ENCODE results near the gene SCART1.

The SCART1 gene

DNA sequence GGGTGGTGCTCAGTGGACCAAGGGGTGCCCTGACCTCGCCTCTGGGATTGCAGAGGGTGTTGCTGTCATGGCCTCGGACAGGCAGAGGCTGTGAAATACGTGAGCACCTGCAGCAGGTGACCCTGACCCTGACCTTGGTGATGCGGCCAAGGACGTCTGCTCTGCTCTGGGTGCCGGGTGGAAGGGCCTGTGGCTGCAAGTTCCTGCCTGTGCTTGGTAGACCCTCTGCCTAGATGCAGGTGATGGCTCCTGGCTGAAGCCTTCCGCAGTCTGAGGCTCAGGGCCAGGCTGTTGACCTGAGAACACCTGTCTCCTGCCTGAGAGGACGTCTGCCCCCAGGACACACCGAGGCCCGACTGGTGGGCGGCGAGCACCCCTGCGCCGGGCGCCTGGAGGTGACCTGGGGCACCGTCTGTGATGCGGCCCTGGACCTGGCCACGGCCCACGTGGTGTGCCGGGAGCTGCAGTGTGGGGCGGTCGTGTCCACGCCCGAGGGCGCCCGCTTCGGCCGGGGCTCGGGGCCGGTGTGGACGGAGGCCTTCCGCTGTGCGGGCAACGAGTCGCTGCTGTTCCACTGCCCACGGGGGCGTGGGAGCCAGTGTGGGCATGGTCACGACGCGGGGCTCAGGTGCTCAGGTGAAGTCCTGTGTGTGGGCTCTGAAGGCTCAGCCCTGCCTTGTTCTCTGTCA, 4.4 kb downstream of the SCART1 start:
- H3K36me3 Mint-ChIP-seq (ENCODE audit: low read depth): peaks cover 11% of the 10 kb centered on the region
- H3K4me3 Mint-ChIP-seq: no peak overlapping the region
- no peak overlapping the region for H3K27ac Mint-ChIP-seq
- no peaks in the 10 kb centered on the region for H3K4me1 Mint-ChIP-seq
- TF ChIP-seq, protein P1, sequence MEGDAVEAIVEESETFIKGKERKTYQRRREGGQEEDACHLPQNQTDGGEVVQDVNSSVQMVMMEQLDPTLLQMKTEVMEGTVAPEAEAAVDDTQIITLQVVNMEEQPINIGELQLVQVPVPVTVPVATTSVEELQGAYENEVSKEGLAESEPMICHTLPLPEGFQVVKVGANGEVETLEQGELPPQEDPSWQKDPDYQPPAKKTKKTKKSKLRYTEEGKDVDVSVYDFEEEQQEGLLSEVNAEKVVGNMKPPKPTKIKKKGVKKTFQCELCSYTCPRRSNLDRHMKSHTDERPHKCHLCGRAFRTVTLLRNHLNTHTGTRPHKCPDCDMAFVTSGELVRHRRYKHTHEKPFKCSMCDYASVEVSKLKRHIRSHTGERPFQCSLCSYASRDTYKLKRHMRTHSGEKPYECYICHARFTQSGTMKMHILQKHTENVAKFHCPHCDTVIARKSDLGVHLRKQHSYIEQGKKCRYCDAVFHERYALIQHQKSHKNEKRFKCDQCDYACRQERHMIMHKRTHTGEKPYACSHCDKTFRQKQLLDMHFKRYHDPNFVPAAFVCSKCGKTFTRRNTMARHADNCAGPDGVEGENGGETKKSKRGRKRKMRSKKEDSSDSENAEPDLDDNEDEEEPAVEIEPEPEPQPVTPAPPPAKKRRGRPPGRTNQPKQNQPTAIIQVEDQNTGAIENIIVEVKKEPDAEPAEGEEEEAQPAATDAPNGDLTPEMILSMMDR (IDR thresholded peaks at IDR 0.05): no peak
- no peak for DNase-seq
- peaks cover 77% of the 10 kb centered on the region for H3K9me3 Mint-ChIP-seq
- H3K27me3 Mint-ChIP-seq (ENCODE audit: low read depth, poor library complexity): peaks cover 5% of the 10 kb centered on the region

DNA sequence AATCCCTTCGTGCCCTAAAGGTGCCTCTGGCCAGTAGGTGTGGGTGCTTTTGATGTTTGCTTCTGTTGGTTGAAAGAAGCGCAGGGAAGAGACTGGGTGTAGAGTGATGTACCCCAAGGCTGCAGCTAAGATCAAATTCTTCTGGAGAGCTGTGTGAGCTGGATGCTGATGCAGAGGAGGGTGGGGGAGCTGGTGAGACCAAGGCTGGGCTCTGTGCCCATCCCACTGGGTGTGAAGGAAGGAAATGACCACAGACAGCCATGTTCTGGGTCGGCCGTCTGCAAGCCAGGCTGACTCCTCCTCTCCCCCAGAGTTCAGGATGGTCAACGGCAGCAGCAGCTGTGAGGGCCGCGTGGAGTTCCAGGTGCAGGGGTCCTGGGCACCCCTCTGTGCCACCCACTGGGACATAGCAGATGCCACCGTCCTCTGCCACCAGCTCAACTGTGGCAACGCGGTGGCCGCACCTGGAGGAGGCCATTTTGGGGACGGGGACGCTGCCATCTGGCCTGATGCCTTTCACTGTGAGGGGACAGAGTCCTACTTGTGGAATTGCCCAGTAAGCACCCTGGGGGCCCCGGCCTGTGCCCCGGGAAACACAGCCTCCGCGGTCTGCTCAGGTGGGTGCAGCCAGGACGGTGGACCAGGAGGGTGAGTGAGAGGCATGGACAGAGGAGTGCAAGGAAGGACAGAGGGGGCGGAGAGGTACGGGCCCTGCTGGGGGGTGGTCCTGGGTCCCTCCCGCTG, 5.1 kb downstream of the SCART1 start:
- Mint-ChIP-seq H3K27me3 (ENCODE audit: low read depth, poor library complexity) (peaks cover 5% of the 10 kb centered on the region), H3K27ac (no peak overlapping the region), H3K36me3 (ENCODE audit: low read depth) (peaks cover 11% of the 10 kb centered on the region), H3K4me3 (no peak overlapping the region), H3K9me3 (peaks cover 77% of the 10 kb centered on the region), H3K4me1 (no peaks in the 10 kb centered on the region)
- DNase-seq: no peak
- TF ChIP-seq, protein P1 (IDR thresholded peaks at IDR 0.05): no peak

DNA sequence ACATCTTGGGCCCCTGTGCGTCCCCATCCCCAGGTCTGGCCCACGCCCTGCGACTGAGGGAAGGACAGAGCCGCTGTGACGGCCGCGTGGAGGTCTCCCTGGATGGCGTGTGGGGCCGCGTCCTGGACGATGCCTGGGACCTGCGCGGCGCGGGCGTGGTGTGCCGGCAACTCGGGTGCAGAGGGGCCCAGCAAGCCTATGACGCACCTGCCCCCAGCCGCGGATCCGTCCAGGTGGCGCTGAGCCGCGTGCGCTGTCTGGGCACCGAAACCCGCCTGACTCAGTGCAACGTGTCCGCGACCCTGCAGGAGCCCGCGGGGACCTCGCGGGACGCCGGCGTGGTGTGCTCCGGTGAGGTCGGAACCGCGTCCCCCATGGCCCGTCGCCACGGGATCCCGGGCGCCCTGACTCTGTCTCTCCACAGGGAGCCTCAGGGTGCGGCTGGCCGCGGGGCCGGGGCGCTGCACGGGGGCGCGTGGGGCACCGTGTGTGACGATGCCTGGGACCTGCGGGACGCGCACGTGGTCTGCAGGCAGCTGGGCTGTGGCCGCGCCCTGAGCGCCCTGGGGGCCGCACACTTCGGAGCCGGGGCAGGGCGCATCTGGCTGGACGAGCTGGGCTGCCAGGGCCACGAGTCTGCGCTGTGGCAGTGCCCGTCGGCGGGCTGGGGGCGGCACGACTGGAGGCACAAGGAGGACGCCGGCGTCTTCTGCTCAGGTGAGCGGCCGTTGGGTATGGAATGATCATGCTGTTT, 5.9 kb downstream of the SCART1 start:
- DNase-seq: no peak

DNA sequence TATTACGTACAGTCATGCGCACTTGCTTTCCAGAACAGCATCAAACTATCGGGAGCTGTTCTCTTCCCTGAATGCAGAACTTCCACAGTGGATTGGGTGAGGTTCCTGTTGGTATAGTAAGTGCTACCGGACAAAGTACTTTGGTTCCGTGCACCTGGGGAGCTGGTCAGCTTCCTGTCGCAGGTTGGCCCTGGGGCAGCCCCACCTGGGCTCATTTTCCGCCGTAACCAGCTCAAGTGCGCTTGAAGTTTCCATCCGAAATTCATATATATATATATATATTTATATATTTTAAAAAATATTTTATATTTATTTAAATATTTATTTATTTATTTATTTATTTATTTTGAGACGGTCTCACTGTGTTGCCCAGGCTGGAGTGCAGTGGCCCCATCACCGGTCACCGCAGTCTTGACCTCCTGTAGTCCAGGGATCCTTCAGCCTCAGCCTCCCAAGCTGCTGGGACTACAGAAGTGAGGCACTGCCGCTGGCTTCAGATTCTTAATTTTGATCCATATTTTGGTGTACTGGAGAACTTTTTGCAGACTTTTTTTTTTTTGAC, 6.5 kb downstream of the SCART1 start:
- no peak overlapping the region for H3K27ac Mint-ChIP-seq
- no peaks in the 10 kb centered on the region for H3K4me1 Mint-ChIP-seq
- peaks cover 3% of the 10 kb centered on the region for H3K27me3 Mint-ChIP-seq (ENCODE audit: low read depth, poor library complexity)
- no peak for DNase-seq
- peaks cover 11% of the 10 kb centered on the region for H3K36me3 Mint-ChIP-seq (ENCODE audit: low read depth)
- TF ChIP-seq, protein P1 (IDR thresholded peaks at IDR 0.05): no peak
- no peak overlapping the region for H3K4me3 Mint-ChIP-seq
- peaks cover 69% of the 10 kb centered on the region for H3K9me3 Mint-ChIP-seq

More for the DNA sequence above, 5.9 kb downstream of the SCART1 start:
- H3K27me3 Mint-ChIP-seq (ENCODE audit: low read depth, poor library complexity): peaks cover 5% of the 10 kb centered on the region
- H3K9me3 Mint-ChIP-seq: peaks cover 76% of the 10 kb centered on the region
- no peaks in the 10 kb centered on the region for H3K4me1 Mint-ChIP-seq
- TF ChIP-seq, protein P1 (IDR thresholded peaks at IDR 0.05): no peak
- peaks cover 11% of the 10 kb centered on the region for H3K36me3 Mint-ChIP-seq (ENCODE audit: low read depth)
- H3K27ac Mint-ChIP-seq: no peak overlapping the region
- H3K4me3 Mint-ChIP-seq: no peak overlapping the region

DNA sequence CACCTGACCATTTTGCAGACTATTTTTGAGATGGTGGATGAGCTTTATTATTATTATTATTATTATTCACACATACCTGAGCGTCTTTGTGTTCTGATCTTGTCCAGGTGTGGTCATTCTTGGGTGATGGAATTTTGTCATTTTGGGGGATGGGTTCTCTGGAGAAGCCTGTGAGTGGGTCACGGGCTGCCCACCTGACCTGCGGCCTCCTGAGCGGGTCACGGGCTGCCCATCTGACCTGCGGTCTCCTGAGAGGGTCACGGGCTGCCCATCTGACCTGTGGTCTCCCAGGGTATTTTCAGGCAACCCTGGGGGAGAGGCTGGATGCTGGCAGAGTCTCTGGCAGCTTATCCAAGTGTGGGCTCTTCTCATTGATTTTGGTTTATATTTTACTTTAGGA, 7.3 kb downstream of the SCART1 start:
- Mint-ChIP-seq H3K4me3 (no peak overlapping the region), H3K4me1 (no peaks in the 10 kb centered on the region), H3K27me3 (ENCODE audit: low read depth, poor library complexity) (peaks cover 3% of the 10 kb centered on the region), H3K36me3 (ENCODE audit: low read depth) (peaks cover 11% of the 10 kb centered on the region), H3K9me3 (peaks cover 70% of the 10 kb centered on the region), H3K27ac (no peak overlapping the region)
- TF ChIP-seq, protein P1 (IDR thresholded peaks at IDR 0.05): no peak
- DNase-seq: no peak
